ENCODE data around the gene TTC4.

GRCh38 chr1:54764133-54764921 lies 48.7 kb downstream of the TTC4 start, which contains the start of gene PARS2:
- TF ChIP-seq EZH2 (IDR thresholded peaks at IDR 0.05; ENCODE audit: borderline replicate concordance, low read length) (no peak), CTCF (conservative IDR thresholded peaks at IDR 0.05 in 1 of 2, IDR thresholded peaks at IDR 0.05 in 1 of 2; ENCODE audit: extremely low read depth in 1 of 2, insufficient read depth in 1 of 2, low read depth in 1 of 2, low read length in 2 of 2) (no peak)
